NCI-H1930 (cell line): ENCODE data around the gene LIME1.

Experiments
- DNase-seq, 2 experiments: peaks; one replicate each; lab custom pipeline; 2025; lab: John Stamatoyannopoulos, UW

LIME1 gene

DNA sequence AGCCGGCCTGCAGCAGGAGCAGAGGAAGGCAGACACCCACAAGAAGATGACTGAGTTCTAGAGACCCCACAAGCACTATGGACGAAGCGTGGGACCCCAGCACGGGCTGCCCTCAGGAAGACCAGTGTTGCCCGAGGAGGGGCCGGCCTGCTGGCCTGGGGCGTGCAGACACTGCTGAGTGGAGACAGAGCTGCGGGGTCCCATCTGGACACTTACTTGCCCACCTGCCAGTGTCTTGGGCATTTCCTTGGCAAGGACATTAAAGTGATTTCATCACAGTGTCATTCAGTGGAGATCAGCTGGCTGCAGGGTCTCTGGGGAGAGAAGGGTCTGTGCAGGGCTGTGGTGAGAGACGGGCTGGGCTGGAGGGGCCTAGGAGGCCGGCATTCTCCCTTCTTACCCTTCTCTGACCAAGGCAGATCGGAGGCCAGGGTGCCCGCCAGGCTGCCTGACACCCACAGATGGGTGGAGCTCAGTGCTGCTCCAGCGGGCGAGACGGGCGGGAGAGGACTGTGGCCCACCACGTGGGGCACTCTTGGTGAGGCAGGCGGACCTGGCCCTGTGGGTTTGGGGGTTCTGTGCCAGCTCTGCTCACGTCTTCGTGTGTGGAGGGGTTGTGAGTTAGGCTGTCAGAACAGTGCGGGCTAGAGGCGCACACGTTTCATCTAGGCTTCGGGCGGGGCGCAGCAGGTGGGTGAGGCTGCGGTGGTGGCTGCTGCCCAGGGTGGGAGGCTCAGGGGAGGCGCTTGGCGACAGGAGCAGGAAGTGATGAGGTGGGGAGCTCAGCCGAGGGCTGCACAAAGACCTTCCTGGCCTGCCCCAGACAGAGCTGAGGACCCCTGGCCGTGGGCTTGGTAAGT lies at the start of gene LIME1:
TSS of gene LIME1 (plus strand) at position 806 of the 860 bp plus-strand sequence. CDS start 886 bp downstream, outside the sequence.
- no peak for DNase-seq

DNA sequence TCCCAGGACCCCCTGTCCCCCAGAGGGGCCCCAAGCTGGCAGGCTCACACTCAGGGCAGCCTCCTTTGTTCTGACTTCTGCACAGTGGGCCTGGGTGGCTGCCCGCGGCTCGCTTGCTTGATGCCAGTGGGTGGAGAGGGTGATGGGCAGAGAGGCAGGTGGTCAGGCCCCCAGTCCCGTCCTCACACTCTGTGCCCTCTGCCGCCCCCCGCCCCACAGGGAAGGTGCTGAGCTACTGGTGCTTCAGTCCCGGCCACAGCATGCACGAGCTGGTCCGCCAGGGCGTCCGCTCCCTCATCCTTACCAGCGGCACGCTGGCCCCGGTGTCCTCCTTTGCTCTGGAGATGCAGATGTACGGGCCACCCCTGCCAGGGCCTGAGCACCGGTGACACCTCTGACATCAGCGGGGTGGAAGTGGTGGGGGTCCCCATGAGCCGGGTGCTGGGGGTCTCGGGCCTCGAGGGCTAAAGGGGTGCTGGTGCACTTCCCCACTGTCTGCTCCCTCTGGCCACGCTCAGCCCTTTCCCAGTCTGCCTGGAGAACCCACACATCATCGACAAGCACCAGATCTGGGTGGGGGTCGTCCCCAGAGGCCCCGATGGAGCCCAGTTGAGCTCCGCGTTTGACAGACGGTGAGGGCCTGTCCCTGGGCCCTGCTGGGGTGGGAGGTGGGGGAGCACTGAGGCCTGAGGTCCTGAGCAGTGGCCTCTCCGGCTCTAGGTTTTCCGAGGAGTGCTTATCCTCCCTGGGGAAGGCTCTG lies 48.9 kb upstream of the LIME1 start:
- no peak for DNase-seq

- DNase-seq, result no peak
These were observed 48.0 kb upstream of the LIME1 start for GRCh38 chr20:63688228-63689045.

- DNase-seq, result no peak
These were observed 47.1 kb upstream of the LIME1 start for GRCh38 chr20:63689046-63690002.

DNA sequence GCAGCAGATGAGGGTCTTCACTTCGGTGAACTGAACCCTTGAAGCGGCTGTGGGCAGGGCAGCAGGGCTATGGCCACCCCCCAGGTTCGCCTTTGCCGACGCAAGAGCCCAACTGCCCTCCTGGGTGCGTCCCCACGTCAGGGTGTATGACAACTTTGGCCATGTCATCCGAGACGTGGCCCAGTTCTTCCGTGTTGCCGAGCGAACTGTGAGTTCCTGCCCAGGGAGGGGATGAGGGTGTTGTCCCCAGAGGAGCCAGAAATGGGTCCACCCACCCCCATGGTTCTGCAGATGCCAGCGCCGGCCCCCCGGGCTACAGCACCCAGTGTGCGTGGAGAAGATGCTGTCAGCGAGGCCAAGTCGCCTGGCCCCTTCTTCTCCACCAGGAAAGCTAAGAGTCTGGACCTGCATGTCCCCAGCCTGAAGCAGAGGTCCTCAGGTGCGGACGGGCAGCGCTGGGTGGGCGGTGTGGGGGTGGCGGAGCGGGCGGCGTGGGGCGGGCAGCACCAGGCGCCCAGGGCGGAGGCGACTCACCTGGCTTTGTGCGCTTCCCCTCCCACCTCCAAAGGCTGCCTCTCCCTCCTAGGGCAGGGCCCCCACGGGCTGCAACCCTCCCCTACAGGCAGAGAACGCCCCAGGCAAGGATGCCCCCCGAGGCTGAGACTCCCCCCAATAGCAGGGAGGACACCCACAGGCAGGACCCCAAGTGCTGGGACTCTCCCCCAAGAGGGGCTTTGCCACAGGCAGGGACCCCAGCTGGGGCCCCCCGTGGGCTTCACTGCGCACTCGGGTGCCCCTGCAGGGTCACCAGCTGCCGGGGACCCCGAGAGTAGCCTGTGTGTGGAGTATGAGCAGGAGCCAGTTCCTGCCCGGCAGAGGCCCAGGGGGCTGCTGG lies 46.2 kb upstream of the LIME1 start:
- DNase-seq, result no peak

GRCh38 chr20:63690898-63691710 lies 45.4 kb upstream of the LIME1 start:
- no peak for DNase-seq

- no peak for DNase-seq
These were observed 44.6 kb upstream of the LIME1 start for GRCh38 chr20:63691711-63692435.

- peak in 1 of 2 experiments; percentile 57 for DNase-seq
These were observed 43.9 kb upstream of the LIME1 start for GRCh38 chr20:63692436-63693082.

DNA sequence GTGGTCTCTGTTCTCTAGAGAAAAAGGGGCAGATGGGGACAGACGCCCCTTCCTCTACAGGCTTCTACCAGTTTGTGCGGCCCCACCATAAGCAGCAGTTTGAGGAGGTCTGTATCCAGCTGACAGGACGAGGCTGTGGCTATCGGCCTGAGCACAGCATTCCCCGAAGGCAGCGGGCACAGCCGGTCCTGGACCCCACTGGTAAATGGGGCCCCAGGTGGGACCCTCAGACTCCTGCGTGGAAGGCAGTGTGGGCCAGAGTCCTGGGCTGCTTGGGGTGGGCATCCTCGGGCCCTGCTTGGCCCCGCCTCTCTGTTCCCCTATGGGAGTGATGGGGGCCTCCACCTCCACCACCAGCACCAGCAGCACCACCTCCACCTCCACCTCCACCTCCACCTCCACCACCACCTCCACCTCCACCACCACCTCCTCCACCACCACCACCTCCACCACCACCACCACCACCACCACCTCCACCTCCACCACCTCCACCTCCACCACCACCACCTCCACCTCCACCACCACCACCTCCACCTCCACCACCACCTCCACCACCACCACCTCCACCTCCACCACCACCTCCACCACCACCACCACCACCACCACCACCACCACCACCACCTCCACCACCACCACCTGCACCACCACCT lies 43.3 kb upstream of the LIME1 start:
- DNase-seq, result no peak

DNA sequence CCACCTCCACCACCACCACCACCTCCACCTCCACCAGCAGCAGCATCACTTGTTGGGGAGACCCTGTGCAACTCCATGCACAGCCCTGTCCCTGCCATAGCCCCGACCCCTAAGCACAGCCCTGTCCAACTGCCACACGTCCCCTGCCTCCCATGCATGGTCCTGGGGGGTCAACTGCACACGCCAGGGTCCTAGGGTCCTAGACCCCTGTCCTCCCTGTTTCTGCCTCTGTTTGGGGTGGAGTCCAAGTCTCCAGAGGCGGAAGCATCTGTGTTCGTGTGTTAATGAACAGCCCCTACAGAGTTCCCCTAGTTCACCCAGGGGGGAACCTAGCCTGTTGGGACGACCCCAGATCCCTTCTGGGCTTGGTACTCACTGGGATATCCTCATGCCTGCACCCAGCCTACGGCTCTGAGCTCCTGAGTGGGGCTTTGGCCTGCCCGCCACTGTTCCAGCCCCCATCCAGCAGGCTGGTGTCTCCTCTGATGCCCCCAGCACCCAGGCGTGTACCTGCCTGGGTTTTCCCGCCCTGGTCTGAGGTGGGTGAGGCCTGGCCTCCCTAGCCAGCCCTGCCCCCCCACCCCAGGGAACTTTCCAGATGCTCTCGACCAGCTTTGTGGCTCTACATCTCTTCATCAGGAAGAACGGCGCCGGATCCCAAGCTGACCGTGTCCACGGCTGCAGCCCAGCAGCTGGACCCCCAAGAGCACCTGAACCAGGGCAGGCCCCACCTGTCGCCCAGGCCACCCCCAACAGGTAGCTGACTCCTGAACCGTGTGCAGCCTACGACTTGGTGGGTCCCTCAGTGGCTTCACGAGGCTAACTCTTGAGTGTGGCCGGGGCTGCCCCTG lies 42.5 kb upstream of the LIME1 start:
- DNase-seq, result no peak

DNA sequence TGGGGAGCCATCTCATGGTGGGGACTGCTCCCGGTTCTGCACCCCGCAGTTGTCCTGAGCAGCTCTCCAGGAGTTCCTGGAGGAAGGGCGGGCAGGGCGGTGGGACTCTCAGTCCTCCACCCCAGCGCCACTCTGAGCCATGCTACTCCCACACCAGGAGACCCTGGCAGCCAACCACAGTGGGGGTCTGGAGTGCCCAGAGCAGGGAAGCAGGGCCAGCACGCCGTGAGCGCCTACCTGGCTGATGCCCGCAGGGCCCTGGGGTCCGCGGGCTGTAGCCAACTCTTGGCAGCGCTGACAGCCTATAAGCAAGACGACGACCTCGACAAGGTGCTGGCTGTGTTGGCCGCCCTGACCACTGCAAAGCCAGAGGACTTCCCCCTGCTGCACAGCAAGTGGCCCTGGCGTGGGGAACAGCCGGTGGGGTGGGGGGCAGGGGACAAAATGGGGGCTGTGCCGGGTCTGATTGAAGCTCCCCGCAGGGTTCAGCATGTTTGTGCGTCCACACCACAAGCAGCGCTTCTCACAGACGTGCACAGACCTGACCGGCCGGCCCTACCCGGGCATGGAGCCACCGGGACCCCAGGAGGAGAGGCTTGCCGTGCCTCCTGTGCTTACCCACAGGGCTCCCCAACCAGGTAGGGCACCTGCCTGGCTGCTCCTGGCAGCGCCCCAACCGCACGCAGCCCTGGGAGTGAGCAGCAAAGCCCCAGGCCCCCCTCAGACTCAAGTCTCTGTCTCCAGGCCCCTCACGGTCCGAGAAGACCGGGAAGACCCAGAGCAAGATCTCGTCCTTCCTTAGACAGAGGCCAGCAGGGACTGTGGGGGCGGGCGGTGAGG lies 41.7 kb upstream of the LIME1 start:
- no peak for DNase-seq

DNA sequence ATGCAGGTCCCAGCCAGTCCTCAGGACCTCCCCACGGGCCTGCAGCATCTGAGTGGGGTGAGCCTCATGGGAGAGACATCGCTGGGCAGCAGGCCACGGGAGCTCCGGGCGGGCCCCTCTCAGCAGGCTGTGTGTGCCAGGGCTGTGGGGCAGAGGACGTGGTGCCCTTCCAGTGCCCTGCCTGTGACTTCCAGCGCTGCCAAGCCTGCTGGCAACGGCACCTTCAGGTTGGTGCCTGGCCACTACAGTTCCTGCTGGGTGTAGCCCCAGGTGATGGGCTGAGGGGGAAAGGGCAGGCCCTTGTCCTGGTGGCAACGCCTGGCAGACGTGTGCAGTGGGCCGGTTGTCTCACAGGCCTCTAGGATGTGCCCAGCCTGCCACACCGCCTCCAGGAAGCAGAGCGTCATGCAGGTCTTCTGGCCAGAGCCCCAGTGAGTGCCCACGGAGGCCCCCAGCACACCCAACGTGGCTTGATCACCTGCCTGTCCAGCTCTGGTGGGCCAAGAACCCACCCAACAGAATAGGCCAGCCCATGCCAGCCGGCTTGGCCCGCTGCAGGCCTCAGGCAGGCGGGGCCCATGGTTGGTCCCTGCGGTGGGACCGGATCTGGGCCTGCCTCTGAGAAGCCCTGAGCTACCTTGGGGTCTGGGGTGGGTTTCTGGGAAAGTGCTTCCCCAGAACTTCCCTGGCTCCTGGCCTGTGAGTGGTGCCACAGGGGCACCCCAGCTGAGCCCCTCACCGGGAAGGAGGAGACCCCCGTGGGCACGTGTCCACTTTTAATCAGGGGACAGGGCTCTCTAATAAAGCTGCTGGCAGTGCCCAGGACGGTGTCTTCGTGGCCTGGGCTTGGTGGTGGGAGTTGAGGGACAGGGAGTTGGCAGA lies 40.8 kb upstream of the LIME1 start:
- no peak for DNase-seq

DNA sequence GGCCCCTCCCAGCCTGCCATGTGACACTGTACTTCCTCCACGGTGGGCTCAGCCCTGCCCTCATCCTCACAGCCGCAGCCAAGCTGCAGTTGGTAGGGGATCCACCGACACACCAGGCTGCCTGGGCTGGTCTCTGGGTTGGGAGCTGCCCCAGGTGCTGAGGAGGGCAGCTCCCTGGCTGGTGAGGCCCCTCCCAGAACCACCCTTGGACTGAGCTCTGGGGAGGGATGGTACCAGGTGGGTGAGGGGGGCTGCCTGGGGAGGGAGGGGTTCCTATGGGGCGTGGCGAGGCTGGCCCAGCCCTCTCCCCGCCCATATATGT lies 40.2 kb upstream of the LIME1 start:
- DNase-seq, result no peak

- DNase-seq, result no peak
These were observed 39.7 kb upstream of the LIME1 start, which contains the start of gene TNFRSF6B for GRCh38 chr20:63696628-63697356. TSS of gene TNFRSF6B (plus strand) at chr20:63696652. CDS start at chr20:63696768, 116 bp downstream.
